HepG2 (cell line): ENCODE results near the gene CLMP. TPM values are rescaled to one million over a fixed set of nuclear protein-coding genes. Genes with fewer than 3 reads are reported as not detected.
"Not testable (repeated sequence)": the region's sequence is repeated elsewhere in the genome, so short reads cannot be mapped to it uniquely, and the experiment has no call there.

Experiments
- ATAC-seq: fragments of 200-7000 bp; cut with Tn5 transposase; 3 replicates; pipeline ENCODE4 v1.9.1; 2020; ENCODE audit warnings: mild to moderate bottlenecking, moderate library complexity
- BruUV-seq: library from RNA; stranded (reverse); fragments of 400-500 nt; replicated peaks from 2 replicates; lab custom pipeline; 2021; lab: Mats Ljungman, UMichigan
- CTCF ChIA-PET: fragments of 300-600 bp; formaldehyde crosslinking; extraction: SDS; loops from one replicate; lab custom pipeline; 2021; ENCODE audit warnings: low total read pairs, inconsistent platforms, low intra/inter-chr PET ratio; lab: Yijun Ruan, JAX
- POLR2A ChIA-PET: fragments of 350-600 bp; sonication (Branson Sonifier 250); formaldehyde crosslinking; loops from one replicate; lab custom pipeline; 2020; ENCODE audit warnings: antibody characterized with exemption, inconsistent platforms; lab: Yijun Ruan, JAX
- DNase-seq: peaks from one replicate; pipeline ENCODE4 v3.0.0-alpha.2; 2015; ENCODE audit warnings: low spot score
- FAIRE-seq: peaks from 3 replicates; lab custom pipeline; 2011; peaks lifted over from hg19 to GRCh38; lab: Jason Lieb, UNC
- H2AFZ ChIP-seq: one replicate; pipeline ENCODE4 v1.6.1; 2011; ENCODE audit warnings: low read length, inconsistent platforms
- H3K27ac ChIP-seq: fragments of 300-600 bp; 3 replicates; pipeline ENCODE4 v1.8.0; 2011; ENCODE audit warnings: mixed run types, mild to moderate bottlenecking, mixed read lengths, low read length, inconsistent platforms; ENCODE audit not compliant: insufficient read depth; ENCODE audit errors: extremely low read length
- H3K27me3 ChIP-seq, 2 experiments: fragments of 200-600 bp in 1 of 2; 2 replicates in 1 of 2; 3 replicates in 1 of 2; pipeline versions ENCODE4 v1.6.0 to v1.8.0; 2011; ENCODE audit warnings: low read length in 2 of 2, mild to moderate bottlenecking in 2 of 2, moderate library complexity in 2 of 2, inconsistent platforms in 1 of 2; ENCODE audit not compliant: insufficient read depth in 2 of 2, control insufficient read depth in 1 of 2
- H3K36me3 ChIP-seq, 2 experiments: fragments of 200-600 bp in 1 of 2; replicated peaks in 1 of 2; 2 replicates in 1 of 2; 3 replicates in 1 of 2; pipeline versions ENCODE4 v1.5.1 to v1.8.0; 2011; ENCODE audit warnings: low read length in 2 of 2, inconsistent platforms in 1 of 2; ENCODE audit not compliant: insufficient read depth in 2 of 2, control insufficient read depth in 1 of 2
- H3K4me1 ChIP-seq: 2 replicates; pipeline ENCODE4 v1.5.1; 2012; ENCODE audit warnings: low read length, inconsistent platforms; ENCODE audit not compliant: insufficient read depth
- H3K4me2 ChIP-seq: 2 replicates; pipeline ENCODE4 v1.6.0; 2011; ENCODE audit warnings: low read depth, low read length, inconsistent platforms
- H3K4me3 ChIP-seq, 3 experiments: fragments of 200-600 bp in 1 of 3; sonication (generic), shearing (Covaris generic) in 1 of 3; replicated peaks in 1 of 3; 2 replicates each; pipeline ENCODE4 v1.5.1; 2011 to 2016; ENCODE audit warnings: low read length in 3 of 3, inconsistent platforms in 2 of 3, low read depth in 2 of 3, mild to moderate bottlenecking in 2 of 3, control low read depth in 1 of 3, mixed read lengths in 1 of 3; ENCODE audit not compliant: insufficient read depth in 1 of 3
- H3K79me2 ChIP-seq: one replicate; pipeline ENCODE4 v1.6.1; 2011; ENCODE audit warnings: low read length, inconsistent platforms; ENCODE audit not compliant: insufficient read depth
- H3K9ac ChIP-seq: 2 replicates; pipeline ENCODE4 v1.6.0; 2011; ENCODE audit warnings: mild to moderate bottlenecking, low read depth, low read length, inconsistent platforms; ENCODE audit not compliant: insufficient read depth
- H3K9me3 ChIP-seq: 2 replicates; pipeline ENCODE4 v1.5.1; 2012; ENCODE audit warnings: mild to moderate bottlenecking, low read length
- H4K20me1 ChIP-seq: 2 replicates; pipeline ENCODE4 v1.6.0; 2011; ENCODE audit warnings: inconsistent platforms, mild to moderate bottlenecking, low read length, moderate library complexity; ENCODE audit not compliant: insufficient read depth
- FOXA1 ChIP-seq, 2 experiments: fragments of 450-650 bp in 1 of 2; sonication (generic) in 1 of 2; formaldehyde crosslinking in 1 of 2; IDR thresholded peaks; 2 replicates each; pipeline versions ENCODE4 v1.4.0 to v1.6.1; 2016 to 2020; ENCODE audit warnings: missing genetic modification reagents in 1 of 2
- NFRKB ChIP-seq: fragments of 450-650 bp; IDR thresholded peaks from 2 replicates; pipeline ENCODE4 v1.6.1; 2017
- POLR2A ChIP-seq, 2 experiments: IDR thresholded peaks; 2 replicates each; pipeline ENCODE4 v1.6.1; 2011; ENCODE audit warnings: low read depth in 2 of 2, low read length in 2 of 2, mild to moderate bottlenecking in 1 of 2, moderate library complexity in 1 of 2; ENCODE audit not compliant: insufficient read depth in 1 of 2
- ZNF790 ChIP-seq: sonication (generic); formaldehyde crosslinking; IDR thresholded peaks from 2 replicates; pipeline ENCODE4 v1.8.0; 2022; ENCODE audit warnings: missing genetic modification reagents, mild to moderate bottlenecking, borderline replicate concordance
- WGBS: methylation state at CpG from one replicate; pipeline ENCODE4 v1.1.6; 2017; ENCODE audit warnings: low lambda C conversion rate; 5-methylcytosine and 5-hydroxymethylcytosine counted together
- in situ Hi-C: cut with HindIII; loops from 2 replicates; pipeline ENCODE4 v1.10.0; 2017; ENCODE audit warnings: low pct_unique_long_range_greater_than_20kb; ENCODE audit not compliant: extremely low pct_ligation_motif_present
- intact Hi-C: fragments of 100-400 bp; cut with micrococcal nuclease; formaldehyde crosslinking; loops from one replicate; pipeline ENCODE4 v1.10.0; 2022; ENCODE audit not compliant: unreplicated experiment
- polyA plus RNA-seq, 8 experiments: library from polyadenylated mRNA; depleted of rRNA in 3 of 8; stranded (reverse) in 7 of 8; unstranded in 1 of 8; fragments of >200 nt; fragmentation: Illumina TruSeq in 4 of 8; extraction: Trizol in 4 of 8; gene quantifications; 2 replicates each; pipeline versions ENCODE4 v1.2.1 to v1.2.3, GENCODE V29; 2011 to 2016; ENCODE audit warnings: low read depth in 4 of 8, missing spikeins in 1 of 8, mixed read lengths in 1 of 8; ENCODE audit not compliant: insufficient read depth in 1 of 8
- total RNA-seq, 5 experiments: library from RNA; depleted of rRNA; stranded (reverse); fragments of >200 nt; fragmentation: Illumina TruSeq; extraction: Trizol; gene quantifications; 2 replicates each; pipeline ENCODE4 v1.2.3, GENCODE V29; 2016; ENCODE audit warnings: low read depth in 1 of 5
- TF ChIP-seq, protein P1 (sequence below): sonication (generic); formaldehyde crosslinking; conservative IDR thresholded peaks from 2 replicates; pipeline ENCODE4 v1.4.0; 2020; ENCODE audit warnings: missing genetic modification reagents

Gene CLMP
- total and polyA plus RNA-seq, 2 of the 13 experiments (the other 11 are each of a cell fraction or from before 2014, with no cell fraction given), result not detected

DNA sequence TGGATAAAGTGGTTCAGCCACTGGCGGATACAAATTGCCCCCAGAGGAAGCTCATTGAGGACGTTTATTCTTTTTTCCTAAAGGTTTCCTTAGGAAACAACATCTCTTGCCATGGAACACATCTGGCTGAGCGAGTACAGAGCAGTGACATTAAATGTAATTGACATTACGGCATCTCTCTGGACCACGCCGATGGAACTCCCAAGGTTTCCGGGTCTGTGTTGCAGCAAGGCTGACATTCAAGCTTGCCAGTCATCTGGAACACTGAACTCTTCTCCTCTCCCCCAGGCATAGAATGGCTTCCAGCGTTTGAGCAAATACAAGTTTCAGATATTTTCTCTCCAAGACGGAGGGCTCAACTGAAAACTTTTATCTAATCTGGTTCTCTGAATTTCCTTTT is 42.1 kb downstream of the CLMP start:
- 46% methylated on average over 9 of the region's 9 CpGs for WGBS
- H3K36me3 ChIP-seq, result no peaks in the 10 kb centered on the region
- no peaks in the 10 kb centered on the region for H3K9me3 ChIP-seq
- no peak overlapping the region for H2AFZ ChIP-seq
- TF ChIP-seq ZNF790 (CRISPR knock-in tag) (no peak), NFRKB (no peak), FOXA1 (IDR thresholded peaks at IDR 0.05) (no peak), FOXA1 (CRISPR knock-in tag; IDR thresholded peaks at IDR 0.05) (no peak), POLR2A (IDR thresholded peaks at IDR 0.05; ENCODE audit: insufficient read depth in 1 of 2, low read depth in 2 of 2, low read length in 2 of 2) (no peak)
- TF ChIP-seq, protein P1, sequence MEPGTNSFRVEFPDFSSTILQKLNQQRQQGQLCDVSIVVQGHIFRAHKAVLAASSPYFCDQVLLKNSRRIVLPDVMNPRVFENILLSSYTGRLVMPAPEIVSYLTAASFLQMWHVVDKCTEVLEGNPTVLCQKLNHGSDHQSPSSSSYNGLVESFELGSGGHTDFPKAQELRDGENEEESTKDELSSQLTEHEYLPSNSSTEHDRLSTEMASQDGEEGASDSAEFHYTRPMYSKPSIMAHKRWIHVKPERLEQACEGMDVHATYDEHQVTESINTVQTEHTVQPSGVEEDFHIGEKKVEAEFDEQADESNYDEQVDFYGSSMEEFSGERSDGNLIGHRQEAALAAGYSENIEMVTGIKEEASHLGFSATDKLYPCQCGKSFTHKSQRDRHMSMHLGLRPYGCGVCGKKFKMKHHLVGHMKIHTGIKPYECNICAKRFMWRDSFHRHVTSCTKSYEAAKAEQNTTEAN (CRISPR knock-in tag), result no peak
- no peak overlapping the region for H3K4me2 ChIP-seq
- H3K4me1 ChIP-seq, result no peaks in the 10 kb centered on the region
- ChIA-PET CTCF (no interaction called here), POLR2A (no interaction called here)
- H3K9ac ChIP-seq, result no peak overlapping the region
- DNase-seq, result no peak
- H3K4me3 ChIP-seq, result no peak overlapping the region
- BruUV-seq, result no TSS peak
- in situ Hi-C loops, result no loop called here
- intact Hi-C loops, result no loop called here
- peaks cover 1 to 23% of the 10 kb centered on the region in 2 experiments; a peak in 3 of 5 replicates for H3K27me3 ChIP-seq
- FAIRE-seq, result no peak
- H3K79me2 ChIP-seq, result no peaks in the 10 kb centered on the region
- H3K27ac ChIP-seq, result no peak overlapping the region
- no peaks in the 10 kb centered on the region for H4K20me1 ChIP-seq
- ATAC-seq, result no peak

DNA sequence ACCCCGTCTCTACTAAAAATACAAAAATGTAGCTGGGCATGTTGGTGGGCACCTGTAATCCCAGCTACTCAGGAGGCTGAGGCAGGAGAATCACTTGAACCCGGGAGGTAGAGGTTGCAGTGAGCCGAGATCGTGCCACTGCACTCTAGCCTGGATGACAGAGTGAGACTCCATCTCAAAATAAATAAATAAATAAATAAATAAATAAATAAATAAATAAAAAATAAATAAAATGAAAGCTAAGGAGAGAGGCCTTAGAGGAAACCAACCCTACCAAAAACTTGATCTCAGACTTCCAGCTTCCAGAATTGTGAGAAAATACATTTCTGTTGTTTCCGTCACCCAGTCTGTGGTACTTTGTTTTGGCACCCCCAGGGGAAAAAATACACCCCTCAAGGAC is 42.7 kb downstream of the CLMP start:
- H3K27me3 ChIP-seq, result peaks cover 1 to 17% of the 10 kb centered on the region in 2 experiments; a peak in 4 of 5 replicates
- H3K9ac ChIP-seq, POLR2A ChIA-PET, CTCF ChIA-PET, H3K4me3 ChIP-seq, FAIRE-seq, H4K20me1 ChIP-seq, H3K79me2 ChIP-seq, H3K27ac ChIP-seq, H3K36me3 ChIP-seq, ATAC-seq, H3K4me1 ChIP-seq, intact Hi-C loops, in situ Hi-C loops, H3K9me3 ChIP-seq, H2AFZ ChIP-seq, BruUV-seq, DNase-seq, H3K4me2 ChIP-seq: not testable (repeated sequence)
- 36% methylated on average over 5 of the region's 5 CpGs for WGBS
